ENCODE data around the gene TMEM61.
A peak's percentile ranks its signal among the peaks of the same experiment; 100 is the strongest.

DNA sequence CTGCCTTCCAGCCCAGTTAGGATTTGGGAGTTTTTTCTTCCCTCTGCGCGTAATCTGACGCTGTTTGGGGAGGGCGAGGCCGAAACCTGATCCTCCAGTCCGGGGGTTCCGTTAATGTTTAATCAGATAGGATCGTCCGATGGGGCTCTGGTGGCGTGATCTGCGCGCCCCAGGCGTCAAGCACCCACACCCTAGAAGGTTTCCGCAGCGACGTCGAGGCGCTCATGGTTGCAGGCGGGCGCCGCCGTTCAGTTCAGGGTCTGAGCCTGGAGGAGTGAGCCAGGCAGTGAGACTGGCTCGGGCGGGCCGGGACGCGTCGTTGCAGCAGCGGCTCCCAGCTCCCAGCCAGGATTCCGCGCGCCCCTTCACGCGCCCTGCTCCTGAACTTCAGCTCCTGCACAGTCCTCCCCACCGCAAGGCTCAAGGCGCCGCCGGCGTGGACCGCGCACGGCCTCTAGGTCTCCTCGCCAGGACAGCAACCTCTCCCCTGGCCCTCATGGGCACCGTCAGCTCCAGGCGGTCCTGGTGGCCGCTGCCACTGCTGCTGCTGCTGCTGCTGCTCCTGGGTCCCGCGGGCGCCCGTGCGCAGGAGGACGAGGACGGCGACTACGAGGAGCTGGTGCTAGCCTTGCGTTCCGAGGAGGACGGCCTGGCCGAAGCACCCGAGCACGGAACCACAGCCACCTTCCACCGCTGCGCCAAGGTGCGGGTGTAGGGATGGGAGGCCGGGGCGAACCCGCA is 59.1 kb downstream of the TMEM61 start, which contains the start of gene PCSK9:
- TF ChIP-seq, protein P1, sequence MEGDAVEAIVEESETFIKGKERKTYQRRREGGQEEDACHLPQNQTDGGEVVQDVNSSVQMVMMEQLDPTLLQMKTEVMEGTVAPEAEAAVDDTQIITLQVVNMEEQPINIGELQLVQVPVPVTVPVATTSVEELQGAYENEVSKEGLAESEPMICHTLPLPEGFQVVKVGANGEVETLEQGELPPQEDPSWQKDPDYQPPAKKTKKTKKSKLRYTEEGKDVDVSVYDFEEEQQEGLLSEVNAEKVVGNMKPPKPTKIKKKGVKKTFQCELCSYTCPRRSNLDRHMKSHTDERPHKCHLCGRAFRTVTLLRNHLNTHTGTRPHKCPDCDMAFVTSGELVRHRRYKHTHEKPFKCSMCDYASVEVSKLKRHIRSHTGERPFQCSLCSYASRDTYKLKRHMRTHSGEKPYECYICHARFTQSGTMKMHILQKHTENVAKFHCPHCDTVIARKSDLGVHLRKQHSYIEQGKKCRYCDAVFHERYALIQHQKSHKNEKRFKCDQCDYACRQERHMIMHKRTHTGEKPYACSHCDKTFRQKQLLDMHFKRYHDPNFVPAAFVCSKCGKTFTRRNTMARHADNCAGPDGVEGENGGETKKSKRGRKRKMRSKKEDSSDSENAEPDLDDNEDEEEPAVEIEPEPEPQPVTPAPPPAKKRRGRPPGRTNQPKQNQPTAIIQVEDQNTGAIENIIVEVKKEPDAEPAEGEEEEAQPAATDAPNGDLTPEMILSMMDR (IDR thresholded peaks at IDR 0.05), result no peak
- peak in 1 of 2 donors; percentile 49 for TF ChIP-seq POLR2A (IDR thresholded peaks at IDR 0.05)
